GM12873 (cell line): ENCODE results near the gene GALNT9.

Experiments
- CTCF ChIP-seq: IDR thresholded peaks from 2 replicates; pipeline ENCODE4 v1.5.1; 2012; ENCODE audit warnings: low read depth, mild to moderate bottlenecking, moderate library complexity, low read length, control low read depth; ENCODE audit not compliant: insufficient read depth; ENCODE audit errors: missing control alignments

The GALNT9 gene

DNA sequence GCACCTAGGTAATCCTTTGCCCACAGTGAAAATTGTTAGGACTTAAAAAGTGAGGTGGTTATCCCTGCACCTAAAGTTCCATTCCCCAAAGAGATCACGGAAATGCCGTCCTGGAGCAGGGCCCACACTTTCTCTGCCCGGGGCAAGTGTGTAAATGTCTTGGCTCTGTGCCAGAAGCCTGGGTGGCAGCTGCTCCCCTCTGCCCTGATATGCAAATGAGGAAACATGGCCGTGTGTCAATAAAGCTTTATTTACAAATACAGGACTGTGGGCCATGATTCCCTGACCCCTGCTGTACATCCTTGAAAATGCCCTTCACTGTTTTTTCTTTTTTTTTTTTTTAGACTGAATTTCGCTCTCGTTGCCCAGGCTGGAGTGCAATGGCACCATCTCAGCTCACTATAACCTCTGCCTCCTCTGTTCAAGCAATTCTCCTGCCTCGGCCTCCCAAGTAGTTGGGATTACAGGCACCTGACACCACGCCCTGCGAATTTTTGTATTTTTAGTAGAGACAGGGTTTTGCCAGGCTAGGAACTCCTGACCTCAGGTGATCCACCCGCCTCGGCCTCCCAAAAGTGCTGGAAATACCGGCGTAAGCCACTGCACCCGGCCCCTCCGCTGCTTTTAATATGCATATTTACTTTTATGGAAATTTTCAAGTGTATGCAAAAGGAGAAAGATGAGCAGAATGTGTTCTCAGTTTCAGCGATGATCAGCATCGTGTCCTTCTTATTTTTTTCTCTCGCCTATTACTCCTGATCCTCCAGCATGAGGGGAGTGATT lies 75.5 kb downstream of the GALNT9 start:
- TF ChIP-seq CTCF = no peak

DNA sequence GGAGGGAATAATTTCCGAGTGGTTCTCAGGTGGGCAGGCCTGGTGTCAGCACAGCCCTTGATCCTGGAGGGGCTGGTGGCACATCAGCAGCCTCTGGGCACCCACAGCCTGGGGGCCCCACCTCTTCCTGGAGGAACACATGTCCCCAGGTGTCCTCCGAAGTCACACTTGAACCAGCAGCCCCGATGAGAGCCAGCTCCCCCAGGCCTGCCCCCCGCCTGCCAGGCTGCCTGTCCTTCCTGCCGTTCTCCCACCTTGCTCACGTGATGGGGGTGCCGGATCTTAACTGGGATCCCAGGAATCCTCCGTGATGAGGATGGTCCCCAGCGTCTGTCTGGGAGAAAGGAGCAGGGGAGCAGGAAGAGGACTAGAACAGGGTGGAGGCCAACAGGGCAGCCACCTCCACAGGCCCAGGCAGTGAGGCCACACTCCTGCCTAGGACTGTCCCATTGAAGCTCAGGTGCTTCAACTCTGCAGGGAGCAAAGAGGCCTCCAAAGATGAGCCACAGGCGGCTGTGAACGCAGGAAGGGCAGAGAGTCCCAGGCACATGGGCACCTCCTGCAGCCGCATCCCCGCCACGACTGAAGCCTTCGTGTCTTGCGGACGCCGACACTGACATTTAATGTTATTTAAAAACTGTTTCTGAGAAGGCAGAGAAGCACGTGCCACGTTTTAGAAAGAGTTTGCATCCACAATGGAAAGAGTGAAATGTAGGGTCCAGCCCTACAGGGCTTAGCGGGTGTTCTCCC lies 77.5 kb downstream of the GALNT9 start:
- TF ChIP-seq CTCF = no peak

GRCh38 chr12:132251310-132251709 lies 78.1 kb downstream of the GALNT9 start:
- TF ChIP-seq CTCF = no peak

DNA sequence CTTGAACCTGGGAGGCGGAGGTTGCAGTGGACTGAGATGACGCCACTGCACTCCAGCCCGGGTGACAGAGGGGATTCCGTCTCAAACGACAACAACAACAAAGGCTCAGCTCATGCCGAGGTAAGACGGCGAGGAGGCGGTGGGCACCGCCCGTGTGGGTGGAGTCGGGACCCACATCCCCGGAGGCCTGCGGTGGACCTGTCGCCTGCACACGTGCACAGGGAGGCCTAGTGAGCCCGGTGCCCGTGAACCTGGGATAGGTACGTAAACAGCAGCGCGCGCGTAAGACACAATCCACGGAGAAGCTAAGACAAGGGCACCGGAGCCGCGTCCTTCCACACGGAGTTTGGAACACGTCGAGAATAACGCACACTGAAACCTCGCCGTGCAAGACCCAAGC lies 78.7 kb downstream of the GALNT9 start:
- TF ChIP-seq CTCF = no peak

- TF ChIP-seq CTCF = no peak
These were observed 79.5 kb downstream of the GALNT9 start for GRCh38 chr12:132249689-132250478.

DNA sequence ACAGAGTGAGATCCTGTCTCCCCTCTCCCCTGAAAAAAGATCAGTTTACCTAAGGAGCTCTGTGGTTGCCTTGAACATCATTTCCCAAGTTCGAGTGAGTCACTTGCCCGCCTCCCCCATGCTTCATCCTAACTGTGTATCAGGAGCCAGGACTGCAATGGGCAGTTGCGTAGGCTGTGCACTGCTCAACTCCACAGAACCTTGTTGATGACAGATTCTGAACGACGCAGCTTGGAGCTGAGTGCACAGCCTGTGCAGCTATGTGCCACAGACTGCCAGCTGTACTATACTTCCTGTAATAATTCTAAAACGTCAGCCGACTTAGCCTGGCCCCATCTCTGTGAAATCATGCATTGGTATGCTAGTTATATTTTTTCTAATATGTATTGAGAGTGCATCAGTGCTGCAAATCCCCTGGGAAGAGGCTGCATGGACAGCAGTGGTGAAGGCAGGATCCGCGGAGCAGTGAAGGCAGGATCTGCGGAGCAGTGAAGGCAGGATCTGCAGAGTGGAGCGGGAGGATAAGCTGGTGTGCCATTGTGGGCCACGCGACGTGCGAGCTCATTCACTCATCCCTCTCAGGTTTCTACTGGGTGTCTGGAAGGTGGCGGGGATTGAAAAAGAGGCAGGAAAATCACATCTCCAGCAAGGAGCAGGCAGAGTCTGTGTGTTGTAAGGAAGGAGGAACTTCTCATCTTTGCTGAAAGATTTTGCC lies 80.8 kb downstream of the GALNT9 start:
- no peak for TF ChIP-seq CTCF
